HepG2 (cell line): Measurements from ENCODE around the gene RRBP1. TPM values are rescaled to one million over a fixed set of nuclear protein-coding genes. Genes with fewer than 3 reads are reported as not detected.

ENCODE experiments used
- ATAC-seq: fragments of 200-7000 bp; cut with Tn5 transposase; 3 replicates; pipeline ENCODE4 v1.9.1; 2020; ENCODE audit warnings: mild to moderate bottlenecking, moderate library complexity
- BruUV-seq: library from RNA; stranded (reverse); fragments of 400-500 nt; replicated peaks from 2 replicates; lab custom pipeline; 2021; lab: Mats Ljungman, UMichigan
- CTCF ChIA-PET: fragments of 300-600 bp; formaldehyde crosslinking; extraction: SDS; loops from one replicate; lab custom pipeline; 2021; ENCODE audit warnings: low total read pairs, inconsistent platforms, low intra/inter-chr PET ratio; lab: Yijun Ruan, JAX
- POLR2A ChIA-PET: fragments of 350-600 bp; sonication (Branson Sonifier 250); formaldehyde crosslinking; loops from one replicate; lab custom pipeline; 2020; ENCODE audit warnings: antibody characterized with exemption, inconsistent platforms; lab: Yijun Ruan, JAX
- DNase-seq: peaks from one replicate; pipeline ENCODE4 v3.0.0-alpha.2; 2015; ENCODE audit warnings: low spot score
- FAIRE-seq: peaks from 3 replicates; lab custom pipeline; 2011; peaks lifted over from hg19 to GRCh38; lab: Jason Lieb, UNC
- H2AFZ ChIP-seq: one replicate; pipeline ENCODE4 v1.6.1; 2011; ENCODE audit warnings: low read length, inconsistent platforms
- H3K27ac ChIP-seq: fragments of 300-600 bp; 3 replicates; pipeline ENCODE4 v1.8.0; 2011; ENCODE audit warnings: mixed run types, mild to moderate bottlenecking, mixed read lengths, low read length, inconsistent platforms; ENCODE audit not compliant: insufficient read depth; ENCODE audit errors: extremely low read length
- H3K27me3 ChIP-seq, 2 experiments: fragments of 200-600 bp in 1 of 2; 2 replicates in 1 of 2; 3 replicates in 1 of 2; pipeline versions ENCODE4 v1.6.0 to v1.8.0; 2011; ENCODE audit warnings: low read length in 2 of 2, mild to moderate bottlenecking in 2 of 2, moderate library complexity in 2 of 2, inconsistent platforms in 1 of 2; ENCODE audit not compliant: insufficient read depth in 2 of 2, control insufficient read depth in 1 of 2
- H3K36me3 ChIP-seq, 2 experiments: fragments of 200-600 bp in 1 of 2; replicated peaks in 1 of 2; 2 replicates in 1 of 2; 3 replicates in 1 of 2; pipeline versions ENCODE4 v1.5.1 to v1.8.0; 2011; ENCODE audit warnings: low read length in 2 of 2, inconsistent platforms in 1 of 2; ENCODE audit not compliant: insufficient read depth in 2 of 2, control insufficient read depth in 1 of 2
- H3K4me1 ChIP-seq: 2 replicates; pipeline ENCODE4 v1.5.1; 2012; ENCODE audit warnings: low read length, inconsistent platforms; ENCODE audit not compliant: insufficient read depth
- H3K4me2 ChIP-seq: 2 replicates; pipeline ENCODE4 v1.6.0; 2011; ENCODE audit warnings: low read depth, low read length, inconsistent platforms
- H3K4me3 ChIP-seq, 3 experiments: fragments of 200-600 bp in 1 of 3; sonication (generic), shearing (Covaris generic) in 1 of 3; replicated peaks in 1 of 3; 2 replicates each; pipeline ENCODE4 v1.5.1; 2011 to 2016; ENCODE audit warnings: low read length in 3 of 3, inconsistent platforms in 2 of 3, low read depth in 2 of 3, mild to moderate bottlenecking in 2 of 3, control low read depth in 1 of 3, mixed read lengths in 1 of 3; ENCODE audit not compliant: insufficient read depth in 1 of 3
- H3K79me2 ChIP-seq: one replicate; pipeline ENCODE4 v1.6.1; 2011; ENCODE audit warnings: low read length, inconsistent platforms; ENCODE audit not compliant: insufficient read depth
- H3K9ac ChIP-seq: 2 replicates; pipeline ENCODE4 v1.6.0; 2011; ENCODE audit warnings: mild to moderate bottlenecking, low read depth, low read length, inconsistent platforms; ENCODE audit not compliant: insufficient read depth
- H3K9me3 ChIP-seq: 2 replicates; pipeline ENCODE4 v1.5.1; 2012; ENCODE audit warnings: mild to moderate bottlenecking, low read length
- H4K20me1 ChIP-seq: 2 replicates; pipeline ENCODE4 v1.6.0; 2011; ENCODE audit warnings: inconsistent platforms, mild to moderate bottlenecking, low read length, moderate library complexity; ENCODE audit not compliant: insufficient read depth
- E2F1 ChIP-seq: sonication (generic); formaldehyde crosslinking; IDR thresholded peaks from 2 replicates; pipeline ENCODE4 v1.5.0; 2020; ENCODE audit warnings: missing genetic modification reagents
- MYNN ChIP-seq: sonication (generic); formaldehyde crosslinking; IDR thresholded peaks from 2 replicates; pipeline ENCODE4 v1.4.0; 2020; ENCODE audit warnings: mild to moderate bottlenecking, low read depth, missing genetic modification reagents
- USF2 ChIP-seq, 2 experiments: sonication (generic) in 1 of 2; formaldehyde crosslinking in 1 of 2; IDR thresholded peaks; 2 replicates each; pipeline versions ENCODE4 v1.5.1 to v1.6.1; 2011 to 2020; ENCODE audit warnings: borderline replicate concordance in 1 of 2, low read depth in 1 of 2, low read length in 1 of 2, mild to moderate bottlenecking in 1 of 2, missing genetic modification reagents in 1 of 2, moderate library complexity in 1 of 2
- ZBTB49 ChIP-seq: sonication (generic); formaldehyde crosslinking; IDR thresholded peaks from 2 replicates; pipeline ENCODE4 v1.4.0; 2020; ENCODE audit warnings: missing genetic modification reagents, borderline replicate concordance
- ZNF329 ChIP-seq: sonication (generic); formaldehyde crosslinking; IDR thresholded peaks from 2 replicates; pipeline ENCODE4 v1.9.0; 2021; ENCODE audit warnings: low read depth, mild to moderate bottlenecking, missing genetic modification reagents
- WGBS: methylation state at CpG from one replicate; pipeline ENCODE4 v1.1.6; 2017; ENCODE audit warnings: low lambda C conversion rate; 5-methylcytosine and 5-hydroxymethylcytosine counted together
- in situ Hi-C: cut with HindIII; loops from 2 replicates; pipeline ENCODE4 v1.10.0; 2017; ENCODE audit warnings: low pct_unique_long_range_greater_than_20kb; ENCODE audit not compliant: extremely low pct_ligation_motif_present
- intact Hi-C: fragments of 100-400 bp; cut with micrococcal nuclease; formaldehyde crosslinking; loops from one replicate; pipeline ENCODE4 v1.10.0; 2022; ENCODE audit not compliant: unreplicated experiment
- polyA plus RNA-seq, 8 experiments: library from polyadenylated mRNA; depleted of rRNA in 3 of 8; stranded (reverse) in 7 of 8; unstranded in 1 of 8; fragments of >200 nt; fragmentation: Illumina TruSeq in 4 of 8; extraction: Trizol in 4 of 8; gene quantifications; 2 replicates each; pipeline versions ENCODE4 v1.2.1 to v1.2.3, GENCODE V29; 2011 to 2016; ENCODE audit warnings: low read depth in 4 of 8, missing spikeins in 1 of 8, mixed read lengths in 1 of 8; ENCODE audit not compliant: insufficient read depth in 1 of 8
- total RNA-seq, 5 experiments: library from RNA; depleted of rRNA; stranded (reverse); fragments of >200 nt; fragmentation: Illumina TruSeq; extraction: Trizol; gene quantifications; 2 replicates each; pipeline ENCODE4 v1.2.3, GENCODE V29; 2016; ENCODE audit warnings: low read depth in 1 of 5

RRBP1 gene
- total and polyA plus RNA-seq, 2 of the 13 experiments (the other 11 are each of a cell fraction or from before 2014, with no cell fraction given), result 150 to 222 TPM

- in situ Hi-C loops (no loop called here), intact Hi-C loops (no loop called here)
- ATAC-seq, result no peak
- H4K20me1 ChIP-seq, result no peaks in the 10 kb centered on the region
- 79% methylated on average over 5 of the region's 5 CpGs for WGBS
- no peak overlapping the region for H3K9ac ChIP-seq
- no peak overlapping the region for H2AFZ ChIP-seq
- H3K36me3 ChIP-seq, result no peaks in the 10 kb centered on the region
- DNase-seq, result no peak
- no TSS peak for BruUV-seq
- POLR2A ChIA-PET, result interaction anchor here (1.1 to 2.5 kb wide), 2 partner anchors 22 kb away, joined by 4 to 11 read pairs; partner anchors contain the start of gene RRBP1
- H3K9me3 ChIP-seq, result no peaks in the 10 kb centered on the region
- H3K4me3 ChIP-seq, result no peak overlapping the region
- TF ChIP-seq USF2 (IDR thresholded peaks at IDR 0.05; ENCODE audit: low read depth, low read length) (peak; percentile 23; the same call in 1 of the 2 replicates), USF2 (CRISPR knock-in tag; IDR thresholded peaks at IDR 0.05; ENCODE audit: borderline replicate concordance) (no peak), E2F1 (CRISPR knock-in tag) (no peak), MYNN (CRISPR knock-in tag) (no peak), ZBTB49 (CRISPR knock-in tag) (no peak), ZNF329 (CRISPR knock-in tag) (peak; percentile 92)
- H3K4me1 ChIP-seq, result peaks cover 42% of the 10 kb centered on the region
- FAIRE-seq, result no peak
- no peak overlapping the region for H3K27ac ChIP-seq
- CTCF ChIA-PET, result no interaction called here
- no peaks in the 10 kb centered on the region for H3K79me2 ChIP-seq
- H3K4me2 ChIP-seq, result no peak overlapping the region
- H3K27me3 ChIP-seq, result peaks cover 11 to 62% of the 10 kb centered on the region in 2 experiments
Measured at GRCh38 chr20:17704589-17705317, 22.7 kb upstream of the RRBP1 start.
